ENCODE data around the gene MYBBP1A.

The MYBBP1A gene

GRCh38 chr17:4514779-4515178 lies 40.4 kb downstream of the MYBBP1A start:
- no peak for DNase-seq (ENCODE audit: insufficient read length, low spot score)
- TF ChIP-seq PAX5 (IDR thresholded peaks at IDR 0.05; ENCODE audit: insufficient read depth, low read length, severe bottlenecking) = no peak
- TF ChIP-seq TAF1 (IDR thresholded peaks at IDR 0.05; ENCODE audit: low read depth, low read length) = no peak
- no peak for TF ChIP-seq POLR2A (IDR thresholded peaks at IDR 0.05; ENCODE audit: low read depth, low read length)
- TF ChIP-seq SPI1 (IDR thresholded peaks at IDR 0.05; ENCODE audit: low read depth, low read length) = no peak
- no peak for TF ChIP-seq POLR2AphosphoS5 (IDR thresholded peaks at IDR 0.05; ENCODE audit: low read depth, low read length)
- TF ChIP-seq POU2F2 (IDR thresholded peaks at IDR 0.05; ENCODE audit: low read depth, low read length) = no peak
- no peak for FAIRE-seq

GRCh38 chr17:4514206-4514605 lies 41.0 kb downstream of the MYBBP1A start:
- no peak for DNase-seq (ENCODE audit: insufficient read length, low spot score)
- TF ChIP-seq POU2F2 (IDR thresholded peaks at IDR 0.05; ENCODE audit: low read depth, low read length) (no peak), POLR2A (IDR thresholded peaks at IDR 0.05; ENCODE audit: low read depth, low read length) (no peak), POLR2AphosphoS5 (IDR thresholded peaks at IDR 0.05; ENCODE audit: low read depth, low read length) (no peak), TAF1 (IDR thresholded peaks at IDR 0.05; ENCODE audit: low read depth, low read length) (no peak), PAX5 (IDR thresholded peaks at IDR 0.05; ENCODE audit: insufficient read depth, low read length, severe bottlenecking) (no peak), SPI1 (IDR thresholded peaks at IDR 0.05; ENCODE audit: low read depth, low read length) (no peak)
- no peak for FAIRE-seq

GRCh38 chr17:4513113-4514032 lies 41.8 kb downstream of the MYBBP1A start:
- FAIRE-seq (no peak), DNase-seq (ENCODE audit: insufficient read length, low spot score) (no peak)
- TF ChIP-seq TAF1 (IDR thresholded peaks at IDR 0.05; ENCODE audit: low read depth, low read length) = no peak
- TF ChIP-seq POLR2A (IDR thresholded peaks at IDR 0.05; ENCODE audit: low read depth, low read length) = no peak
- TF ChIP-seq PAX5 (IDR thresholded peaks at IDR 0.05; ENCODE audit: insufficient read depth, low read length, severe bottlenecking) = no peak
- TF ChIP-seq POU2F2 (IDR thresholded peaks at IDR 0.05; ENCODE audit: low read depth, low read length) = no peak
- no peak for TF ChIP-seq POLR2AphosphoS5 (IDR thresholded peaks at IDR 0.05; ENCODE audit: low read depth, low read length)
- TF ChIP-seq SPI1 (IDR thresholded peaks at IDR 0.05; ENCODE audit: low read depth, low read length) = no peak

- TF ChIP-seq TAF1 (IDR thresholded peaks at IDR 0.05; ENCODE audit: low read depth, low read length) (no peak), POLR2A (IDR thresholded peaks at IDR 0.05; ENCODE audit: low read depth, low read length) (no peak), PAX5 (IDR thresholded peaks at IDR 0.05; ENCODE audit: insufficient read depth, low read length, severe bottlenecking) (no peak), SPI1 (IDR thresholded peaks at IDR 0.05; ENCODE audit: low read depth, low read length) (no peak), POU2F2 (IDR thresholded peaks at IDR 0.05; ENCODE audit: low read depth, low read length) (no peak), POLR2AphosphoS5 (IDR thresholded peaks at IDR 0.05; ENCODE audit: low read depth, low read length) (no peak)
- DNase-seq (ENCODE audit: insufficient read length, low spot score) = no peak
- peak; percentile 43 for FAIRE-seq
Observed at GRCh38 chr17:4512156-4513112, 42.8 kb downstream of the MYBBP1A start.

GRCh38 chr17:4511199-4511932 lies 43.8 kb downstream of the MYBBP1A start:
- FAIRE-seq = no peak
- TF ChIP-seq POU2F2 (IDR thresholded peaks at IDR 0.05; ENCODE audit: low read depth, low read length) = no peak
- peak; percentile 72 for TF ChIP-seq SPI1 (IDR thresholded peaks at IDR 0.05; ENCODE audit: low read depth, low read length)
- DNase-seq (ENCODE audit: insufficient read length, low spot score) = no peak

- DNase-seq (ENCODE audit: insufficient read length, low spot score) = no peak
- TF ChIP-seq POLR2AphosphoS5 (IDR thresholded peaks at IDR 0.05; ENCODE audit: low read depth, low read length) (no peak), POU2F2 (IDR thresholded peaks at IDR 0.05; ENCODE audit: low read depth, low read length) (no peak), SPI1 (IDR thresholded peaks at IDR 0.05; ENCODE audit: low read depth, low read length) (no peak), POLR2A (IDR thresholded peaks at IDR 0.05; ENCODE audit: low read depth, low read length) (no peak), PAX5 (IDR thresholded peaks at IDR 0.05; ENCODE audit: insufficient read depth, low read length, severe bottlenecking) (no peak), TAF1 (IDR thresholded peaks at IDR 0.05; ENCODE audit: low read depth, low read length) (no peak)
- FAIRE-seq = no peak
Observed at GRCh38 chr17:4510618-4510941, 44.6 kb downstream of the MYBBP1A start.

- no peak for DNase-seq (ENCODE audit: insufficient read length, low spot score)
- TF ChIP-seq POLR2A (IDR thresholded peaks at IDR 0.05; ENCODE audit: low read depth, low read length) (no peak), POLR2AphosphoS5 (IDR thresholded peaks at IDR 0.05; ENCODE audit: low read depth, low read length) (no peak), SPI1 (IDR thresholded peaks at IDR 0.05; ENCODE audit: low read depth, low read length) (no peak), POU2F2 (IDR thresholded peaks at IDR 0.05; ENCODE audit: low read depth, low read length) (no peak)
Observed at GRCh38 chr17:4509923-4510617, 45.1 kb downstream of the MYBBP1A start.

GRCh38 chr17:4509401-4509800 lies 45.8 kb downstream of the MYBBP1A start:
- peak; percentile 79 for DNase-seq (ENCODE audit: insufficient read length, low spot score)
- TF ChIP-seq TAF1 (IDR thresholded peaks at IDR 0.05; ENCODE audit: low read depth, low read length) (no peak), SPI1 (IDR thresholded peaks at IDR 0.05; ENCODE audit: low read depth, low read length) (no peak), POU2F2 (IDR thresholded peaks at IDR 0.05; ENCODE audit: low read depth, low read length) (no peak), POLR2AphosphoS5 (IDR thresholded peaks at IDR 0.05; ENCODE audit: low read depth, low read length) (no peak), POLR2A (IDR thresholded peaks at IDR 0.05; ENCODE audit: low read depth, low read length) (no peak), PAX5 (IDR thresholded peaks at IDR 0.05; ENCODE audit: insufficient read depth, low read length, severe bottlenecking) (no peak)
- FAIRE-seq = peak; percentile 93

More at GRCh38 chr17:4509923-4510617, 45.1 kb downstream of the MYBBP1A start:
- no peak for FAIRE-seq
